H1 (cell line): ENCODE results near the gene FHIT. TPM values are rescaled to one million over a fixed set of nuclear protein-coding genes. Genes with fewer than 3 reads are reported as not detected.

Source experiments
- GTF2F1 ChIP-seq: IDR thresholded peaks from 2 replicates; pipeline ENCODE4 v1.6.1; 2012; ENCODE audit warnings: low read depth, low read length, improper control_type of control experiment, borderline replicate concordance
- JUN ChIP-seq: IDR thresholded peaks from 2 replicates; pipeline ENCODE4 v1.6.1; 2011; ENCODE audit warnings: low read depth, mild to moderate bottlenecking, improper control_type of control experiment, low read length
- SIN3A ChIP-seq, 2 experiments: IDR thresholded peaks in 1 of 2; conservative IDR thresholded peaks in 1 of 2; 2 replicates each; pipeline ENCODE4 v1.6.1; 2011 to 2012; ENCODE audit warnings: low read length in 2 of 2, improper control_type of control experiment in 1 of 2, low read depth in 1 of 2, mild to moderate bottlenecking in 1 of 2
- ZNF274 ChIP-seq: IDR thresholded peaks from 2 replicates; pipeline ENCODE4 v1.7.0; 2012; ENCODE audit warnings: low read length, borderline replicate concordance; ENCODE audit errors: extremely low read depth
- polyA plus RNA-seq, 7 experiments: library from polyadenylated mRNA; depleted of rRNA in 3 of 7; stranded (reverse) in 5 of 7; unstranded in 2 of 7; fragments of >200 nt in 5 of 7; fragments of 200-250 nt in 2 of 7; gene quantifications; 1 replicate in 5 of 7; 2 replicates in 1 of 7; 4 replicates in 1 of 7; pipeline versions ENCODE4 v1.2.1 to v1.2.3, GENCODE V29; 2011 to 2013; ENCODE audit warnings: missing spikeins in 2 of 7, mixed read lengths in 2 of 7
- total RNA-seq: library from RNA; stranded (reverse); fragmentation: NEBNext Ultra II Directional; extraction: Animal tissue kit (Norgen Biotek cat#: 25700); gene quantifications from 2 replicates; pipeline ENCODE4 v1.2.1, GENCODE V29; 2021
- TF ChIP-seq, protein P1 (sequence below): fragments of 300-600 bp; sonication (generic); IDR thresholded peaks from 2 replicates; pipeline ENCODE4 v1.7.1; 2012; ENCODE audit warnings: low read length, moderate library complexity, mild to moderate bottlenecking, inconsistent platforms; ENCODE audit not compliant: insufficient replicate concordance
- TF ChIP-seq, protein P2 (sequence below): IDR thresholded peaks from 2 replicates; pipeline ENCODE4 v1.6.1; 2012; ENCODE audit warnings: inconsistent platforms

FHIT gene
- total and polyA plus RNA-seq, 2 of the 8 experiments (the other 6 are each of a cell fraction or from before 2014, with no cell fraction given): 1.2 to 3.2 TPM

DNA sequence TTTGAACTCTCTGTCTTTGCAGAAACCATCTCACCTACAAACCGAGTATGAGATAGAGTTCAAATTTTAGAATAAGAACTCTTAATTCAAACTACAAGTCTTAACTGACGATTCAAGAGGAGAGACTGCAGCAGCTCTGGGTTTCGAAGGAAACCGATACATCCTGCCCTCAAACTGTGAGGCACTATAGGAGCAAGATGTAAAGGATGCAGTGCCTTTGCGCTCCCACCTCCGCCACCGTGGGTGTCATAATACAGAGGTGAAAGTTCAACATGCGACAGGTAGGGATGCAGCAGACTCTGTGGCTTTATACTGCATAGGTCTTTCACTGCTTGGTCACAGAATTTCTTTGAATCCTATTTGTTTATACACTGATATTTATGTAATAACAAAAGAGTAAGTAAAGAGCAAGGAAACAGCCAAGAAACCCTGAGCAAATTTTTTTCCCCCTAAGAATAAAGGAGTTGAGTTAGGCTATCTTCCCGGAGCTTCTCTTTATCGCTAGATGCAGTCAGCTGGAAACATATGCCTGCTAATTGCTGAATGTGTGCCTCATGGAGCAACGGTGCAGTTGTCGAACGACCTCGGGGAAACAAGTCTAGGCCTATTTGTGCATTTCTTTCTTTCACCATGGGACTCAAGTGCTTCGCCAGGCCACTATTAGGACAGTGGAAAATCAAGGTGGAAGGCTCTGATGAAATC lies 1103.9 kb downstream of the FHIT start (continued):
- no peak for TF ChIP-seq SIN3A (conservative IDR thresholded peaks at IDR 0.05 in 1 of 2, IDR thresholded peaks at IDR 0.05 in 1 of 2; ENCODE audit: low read depth in 1 of 2, low read length in 2 of 2)
- TF ChIP-seq, protein P1, sequence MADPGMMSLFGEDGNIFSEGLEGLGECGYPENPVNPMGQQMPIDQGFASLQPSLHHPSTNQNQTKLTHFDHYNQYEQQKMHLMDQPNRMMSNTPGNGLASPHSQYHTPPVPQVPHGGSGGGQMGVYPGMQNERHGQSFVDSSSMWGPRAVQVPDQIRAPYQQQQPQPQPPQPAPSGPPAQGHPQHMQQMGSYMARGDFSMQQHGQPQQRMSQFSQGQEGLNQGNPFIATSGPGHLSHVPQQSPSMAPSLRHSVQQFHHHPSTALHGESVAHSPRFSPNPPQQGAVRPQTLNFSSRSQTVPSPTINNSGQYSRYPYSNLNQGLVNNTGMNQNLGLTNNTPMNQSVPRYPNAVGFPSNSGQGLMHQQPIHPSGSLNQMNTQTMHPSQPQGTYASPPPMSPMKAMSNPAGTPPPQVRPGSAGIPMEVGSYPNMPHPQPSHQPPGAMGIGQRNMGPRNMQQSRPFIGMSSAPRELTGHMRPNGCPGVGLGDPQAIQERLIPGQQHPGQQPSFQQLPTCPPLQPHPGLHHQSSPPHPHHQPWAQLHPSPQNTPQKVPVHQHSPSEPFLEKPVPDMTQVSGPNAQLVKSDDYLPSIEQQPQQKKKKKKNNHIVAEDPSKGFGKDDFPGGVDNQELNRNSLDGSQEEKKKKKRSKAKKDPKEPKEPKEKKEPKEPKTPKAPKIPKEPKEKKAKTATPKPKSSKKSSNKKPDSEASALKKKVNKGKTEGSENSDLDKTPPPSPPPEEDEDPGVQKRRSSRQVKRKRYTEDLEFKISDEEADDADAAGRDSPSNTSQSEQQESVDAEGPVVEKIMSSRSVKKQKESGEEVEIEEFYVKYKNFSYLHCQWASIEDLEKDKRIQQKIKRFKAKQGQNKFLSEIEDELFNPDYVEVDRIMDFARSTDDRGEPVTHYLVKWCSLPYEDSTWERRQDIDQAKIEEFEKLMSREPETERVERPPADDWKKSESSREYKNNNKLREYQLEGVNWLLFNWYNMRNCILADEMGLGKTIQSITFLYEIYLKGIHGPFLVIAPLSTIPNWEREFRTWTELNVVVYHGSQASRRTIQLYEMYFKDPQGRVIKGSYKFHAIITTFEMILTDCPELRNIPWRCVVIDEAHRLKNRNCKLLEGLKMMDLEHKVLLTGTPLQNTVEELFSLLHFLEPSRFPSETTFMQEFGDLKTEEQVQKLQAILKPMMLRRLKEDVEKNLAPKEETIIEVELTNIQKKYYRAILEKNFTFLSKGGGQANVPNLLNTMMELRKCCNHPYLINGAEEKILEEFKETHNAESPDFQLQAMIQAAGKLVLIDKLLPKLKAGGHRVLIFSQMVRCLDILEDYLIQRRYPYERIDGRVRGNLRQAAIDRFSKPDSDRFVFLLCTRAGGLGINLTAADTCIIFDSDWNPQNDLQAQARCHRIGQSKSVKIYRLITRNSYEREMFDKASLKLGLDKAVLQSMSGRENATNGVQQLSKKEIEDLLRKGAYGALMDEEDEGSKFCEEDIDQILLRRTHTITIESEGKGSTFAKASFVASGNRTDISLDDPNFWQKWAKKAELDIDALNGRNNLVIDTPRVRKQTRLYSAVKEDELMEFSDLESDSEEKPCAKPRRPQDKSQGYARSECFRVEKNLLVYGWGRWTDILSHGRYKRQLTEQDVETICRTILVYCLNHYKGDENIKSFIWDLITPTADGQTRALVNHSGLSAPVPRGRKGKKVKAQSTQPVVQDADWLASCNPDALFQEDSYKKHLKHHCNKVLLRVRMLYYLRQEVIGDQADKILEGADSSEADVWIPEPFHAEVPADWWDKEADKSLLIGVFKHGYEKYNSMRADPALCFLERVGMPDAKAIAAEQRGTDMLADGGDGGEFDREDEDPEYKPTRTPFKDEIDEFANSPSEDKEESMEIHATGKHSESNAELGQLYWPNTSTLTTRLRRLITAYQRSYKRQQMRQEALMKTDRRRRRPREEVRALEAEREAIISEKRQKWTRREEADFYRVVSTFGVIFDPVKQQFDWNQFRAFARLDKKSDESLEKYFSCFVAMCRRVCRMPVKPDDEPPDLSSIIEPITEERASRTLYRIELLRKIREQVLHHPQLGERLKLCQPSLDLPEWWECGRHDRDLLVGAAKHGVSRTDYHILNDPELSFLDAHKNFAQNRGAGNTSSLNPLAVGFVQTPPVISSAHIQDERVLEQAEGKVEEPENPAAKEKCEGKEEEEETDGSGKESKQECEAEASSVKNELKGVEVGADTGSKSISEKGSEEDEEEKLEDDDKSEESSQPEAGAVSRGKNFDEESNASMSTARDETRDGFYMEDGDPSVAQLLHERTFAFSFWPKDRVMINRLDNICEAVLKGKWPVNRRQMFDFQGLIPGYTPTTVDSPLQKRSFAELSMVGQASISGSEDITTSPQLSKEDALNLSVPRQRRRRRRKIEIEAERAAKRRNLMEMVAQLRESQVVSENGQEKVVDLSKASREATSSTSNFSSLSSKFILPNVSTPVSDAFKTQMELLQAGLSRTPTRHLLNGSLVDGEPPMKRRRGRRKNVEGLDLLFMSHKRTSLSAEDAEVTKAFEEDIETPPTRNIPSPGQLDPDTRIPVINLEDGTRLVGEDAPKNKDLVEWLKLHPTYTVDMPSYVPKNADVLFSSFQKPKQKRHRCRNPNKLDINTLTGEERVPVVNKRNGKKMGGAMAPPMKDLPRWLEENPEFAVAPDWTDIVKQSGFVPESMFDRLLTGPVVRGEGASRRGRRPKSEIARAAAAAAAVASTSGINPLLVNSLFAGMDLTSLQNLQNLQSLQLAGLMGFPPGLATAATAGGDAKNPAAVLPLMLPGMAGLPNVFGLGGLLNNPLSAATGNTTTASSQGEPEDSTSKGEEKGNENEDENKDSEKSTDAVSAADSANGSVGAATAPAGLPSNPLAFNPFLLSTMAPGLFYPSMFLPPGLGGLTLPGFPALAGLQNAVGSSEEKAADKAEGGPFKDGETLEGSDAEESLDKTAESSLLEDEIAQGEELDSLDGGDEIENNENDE: no peak
- no peak for TF ChIP-seq JUN
- TF ChIP-seq GTF2F1: no peak
- TF ChIP-seq, protein P2, sequence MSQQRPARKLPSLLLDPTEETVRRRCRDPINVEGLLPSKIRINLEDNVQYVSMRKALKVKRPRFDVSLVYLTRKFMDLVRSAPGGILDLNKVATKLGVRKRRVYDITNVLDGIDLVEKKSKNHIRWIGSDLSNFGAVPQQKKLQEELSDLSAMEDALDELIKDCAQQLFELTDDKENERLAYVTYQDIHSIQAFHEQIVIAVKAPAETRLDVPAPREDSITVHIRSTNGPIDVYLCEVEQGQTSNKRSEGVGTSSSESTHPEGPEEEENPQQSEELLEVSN: no peak
- no peak for TF ChIP-seq ZNF274
- TF ChIP-seq, all 59 proteins: peak for 0
